Uterus (tissue), 2 donors: ENCODE measurements around the gene ARAP1.

Experiments used
- CTCF ChIP-seq, 4 experiments: fragments of 200-600 bp in 2 of 4; fragments of 450-650 bp in 2 of 4; sonication (generic) in 2 of 4; IDR thresholded peaks; one replicate each; pipeline ENCODE4 v1.5.1; 2016 to 2019; ENCODE audit warnings: antibody characterized with exemption in 4 of 4, mild to moderate bottlenecking in 2 of 4, moderate library complexity in 1 of 4
- POLR2A ChIP-seq, 2 donors: fragments of 450-650 bp; IDR thresholded peaks; one replicate each; pipeline ENCODE4 v1.6.1; 2016; ENCODE audit warnings: antibody characterized with exemption in 2 of 2, mild to moderate bottlenecking in 1 of 2, moderate library complexity in 1 of 2

- TF ChIP-seq POLR2A (IDR thresholded peaks at IDR 0.05) (no peak), CTCF (IDR thresholded peaks at IDR 0.05) (no peak)
Measured at GRCh38 chr11:72727521-72727920, 24.7 kb downstream of the ARAP1 start.
